Measurements from ENCODE around the gene NFIX.

The NFIX gene

GRCh38 chr19:13097033-13097462 lies 101.8 kb downstream of the NFIX start:
- no peaks in the 10 kb centered on the region for H3K9me3 ChIP-seq (ENCODE audit: control insufficient read depth in 2 of 2, low read length in 2 of 2)
- H3K27ac ChIP-seq (ENCODE audit: low read length), result no peak overlapping the region
- peaks cover 42% of the 10 kb centered on the region for H3K4me1 ChIP-seq (ENCODE audit: control insufficient read depth, insufficient read depth, low read length)
- H3K9ac ChIP-seq (ENCODE audit: low read length in 2 of 2), result no peak overlapping the region
- no peak overlapping the region for H3K4me3 ChIP-seq (ENCODE audit: low read length in 2 of 2)
- H3K27me3 ChIP-seq (ENCODE audit: control insufficient read depth in 1 of 2, insufficient read depth in 2 of 2, low read length in 2 of 2), result peaks cover 0 to 6% of the 10 kb centered on the region in 2 donors
- peaks cover 0 to 7% of the 10 kb centered on the region in 2 donors for H3K36me3 ChIP-seq (ENCODE audit: control insufficient read depth in 2 of 2, insufficient read depth in 2 of 2, low read length in 2 of 2)

- peaks cover 41% of the 10 kb centered on the region for H3K4me1 ChIP-seq (ENCODE audit: control insufficient read depth, insufficient read depth, low read length)
- H3K4me3 ChIP-seq (ENCODE audit: low read length in 2 of 2), result no peak overlapping the region
These were observed 102.4 kb downstream of the NFIX start for GRCh38 chr19:13097463-13098258.

GRCh38 chr19:13098277-13099072 lies 103.2 kb downstream of the NFIX start:
- Histone ChIP-seq H3K9ac (ENCODE audit: low read length in 2 of 2) (peak overlapping the region in 1 of 2 donors; percentile 28), H3K36me3 (ENCODE audit: control insufficient read depth in 2 of 2, insufficient read depth in 2 of 2, low read length in 2 of 2) (peaks cover 0 to 7% of the 10 kb centered on the region in 2 donors), H3K27me3 (ENCODE audit: control insufficient read depth in 1 of 2, insufficient read depth in 2 of 2, low read length in 2 of 2) (peaks cover 2 to 8% of the 10 kb centered on the region in 2 donors), H3K9me3 (ENCODE audit: control insufficient read depth in 2 of 2, low read length in 2 of 2) (no peaks in the 10 kb centered on the region), H3K27ac (ENCODE audit: low read length) (peak overlapping the region; percentile 73), H3K4me1 (ENCODE audit: control insufficient read depth, insufficient read depth, low read length) (peaks cover 40% of the 10 kb centered on the region), H3K4me3 (ENCODE audit: low read length in 2 of 2) (peak overlapping the region; percentile 53 to 64)

More at GRCh38 chr19:13097463-13098258, 102.4 kb downstream of the NFIX start:
- no peaks in the 10 kb centered on the region for H3K9me3 ChIP-seq (ENCODE audit: control insufficient read depth in 2 of 2, low read length in 2 of 2)
- H3K27me3 ChIP-seq (ENCODE audit: control insufficient read depth in 1 of 2, insufficient read depth in 2 of 2, low read length in 2 of 2), result peaks cover 2 to 8% of the 10 kb centered on the region in 2 donors
- H3K9ac ChIP-seq (ENCODE audit: low read length in 2 of 2), result no peak overlapping the region
- H3K27ac ChIP-seq (ENCODE audit: low read length), result no peak overlapping the region
- peaks cover 0 to 7% of the 10 kb centered on the region in 2 donors for H3K36me3 ChIP-seq (ENCODE audit: control insufficient read depth in 2 of 2, insufficient read depth in 2 of 2, low read length in 2 of 2)

GRCh38 chr19:13099073-13099999 lies 104.1 kb downstream of the NFIX start:
- Histone ChIP-seq H3K27ac (ENCODE audit: low read length) (peak overlapping the region; percentile 73), H3K9ac (ENCODE audit: low read length in 2 of 2) (peak overlapping the region in 1 of 2 donors; percentile 23), H3K27me3 (ENCODE audit: control insufficient read depth in 1 of 2, insufficient read depth in 2 of 2, low read length in 2 of 2) (peaks cover 2 to 8% of the 10 kb centered on the region in 2 donors), H3K4me1 (ENCODE audit: control insufficient read depth, insufficient read depth, low read length) (peaks cover 34% of the 10 kb centered on the region), H3K36me3 (ENCODE audit: control insufficient read depth in 2 of 2, insufficient read depth in 2 of 2, low read length in 2 of 2) (peaks cover 0 to 6% of the 10 kb centered on the region in 2 donors), H3K4me3 (ENCODE audit: low read length in 2 of 2) (peak overlapping the region; percentile 53 to 64), H3K9me3 (ENCODE audit: control insufficient read depth in 2 of 2, low read length in 2 of 2) (no peaks in the 10 kb centered on the region)

- Histone ChIP-seq H3K36me3 (ENCODE audit: control insufficient read depth in 2 of 2, insufficient read depth in 2 of 2, low read length in 2 of 2) (peaks cover 0 to 3% of the 10 kb centered on the region in 2 donors), H3K9ac (ENCODE audit: low read length in 2 of 2) (no peak overlapping the region), H3K4me3 (ENCODE audit: low read length in 2 of 2) (peak overlapping the region in 1 of 2 donors; percentile 64), H3K27me3 (ENCODE audit: control insufficient read depth in 1 of 2, insufficient read depth in 2 of 2, low read length in 2 of 2) (peaks cover 2 to 8% of the 10 kb centered on the region in 2 donors), H3K9me3 (ENCODE audit: control insufficient read depth in 2 of 2, low read length in 2 of 2) (no peaks in the 10 kb centered on the region), H3K27ac (ENCODE audit: low read length) (peak overlapping the region; percentile 73), H3K4me1 (ENCODE audit: control insufficient read depth, insufficient read depth, low read length) (peaks cover 36% of the 10 kb centered on the region)
These were observed 104.8 kb downstream of the NFIX start for GRCh38 chr19:13100031-13100588.

- Histone ChIP-seq H3K4me3 (ENCODE audit: low read length in 2 of 2) (peak overlapping the region in 1 of 2 donors; percentile 70), H3K36me3 (ENCODE audit: control insufficient read depth in 2 of 2, insufficient read depth in 2 of 2, low read length in 2 of 2) (peaks cover 0 to 2% of the 10 kb centered on the region in 2 donors), H3K4me1 (ENCODE audit: control insufficient read depth, insufficient read depth, low read length) (peaks cover 36% of the 10 kb centered on the region), H3K27ac (ENCODE audit: low read length) (no peak overlapping the region), H3K27me3 (ENCODE audit: control insufficient read depth in 1 of 2, insufficient read depth in 2 of 2, low read length in 2 of 2) (peaks cover 2 to 8% of the 10 kb centered on the region in 2 donors), H3K9me3 (ENCODE audit: control insufficient read depth in 2 of 2, low read length in 2 of 2) (no peaks in the 10 kb centered on the region), H3K9ac (ENCODE audit: low read length in 2 of 2) (no peak overlapping the region)
These were observed 105.7 kb downstream of the NFIX start for GRCh38 chr19:13100841-13101589.

- peak overlapping the region; percentile 37 for H3K27ac ChIP-seq (ENCODE audit: low read length)
- peak overlapping the region; percentile 60 to 70 for H3K4me3 ChIP-seq (ENCODE audit: low read length in 2 of 2)
- H3K4me1 ChIP-seq (ENCODE audit: control insufficient read depth, insufficient read depth, low read length), result peaks cover 36% of the 10 kb centered on the region
- peaks cover 0 to 2% of the 10 kb centered on the region in 2 donors for H3K36me3 ChIP-seq (ENCODE audit: control insufficient read depth in 2 of 2, insufficient read depth in 2 of 2, low read length in 2 of 2)
- peak overlapping the region in 1 of 2 donors; percentile 48 for H3K9ac ChIP-seq (ENCODE audit: low read length in 2 of 2)
- no peaks in the 10 kb centered on the region for H3K9me3 ChIP-seq (ENCODE audit: control insufficient read depth in 2 of 2, low read length in 2 of 2)
- peaks cover 2 to 8% of the 10 kb centered on the region in 2 donors for H3K27me3 ChIP-seq (ENCODE audit: control insufficient read depth in 1 of 2, insufficient read depth in 2 of 2, low read length in 2 of 2)
These were observed 106.5 kb downstream of the NFIX start for GRCh38 chr19:13101590-13102415.

- peak overlapping the region; percentile 60 to 70 for H3K4me3 ChIP-seq (ENCODE audit: low read length in 2 of 2)
- peaks cover 0 to 2% of the 10 kb centered on the region in 2 donors for H3K36me3 ChIP-seq (ENCODE audit: control insufficient read depth in 2 of 2, insufficient read depth in 2 of 2, low read length in 2 of 2)
- peaks cover 36% of the 10 kb centered on the region for H3K4me1 ChIP-seq (ENCODE audit: control insufficient read depth, insufficient read depth, low read length)
- peaks cover 2 to 8% of the 10 kb centered on the region in 2 donors for H3K27me3 ChIP-seq (ENCODE audit: control insufficient read depth in 1 of 2, insufficient read depth in 2 of 2, low read length in 2 of 2)
- peak overlapping the region in 1 of 2 donors; percentile 48 for H3K9ac ChIP-seq (ENCODE audit: low read length in 2 of 2)
- peak overlapping the region; percentile 37 for H3K27ac ChIP-seq (ENCODE audit: low read length)
- H3K9me3 ChIP-seq (ENCODE audit: control insufficient read depth in 2 of 2, low read length in 2 of 2), result no peaks in the 10 kb centered on the region
These were observed 107.1 kb downstream of the NFIX start for GRCh38 chr19:13102416-13102665.

Data from stomach smooth muscle (tissue), 2 donors.